Measurements from ENCODE around the gene LRRC36. TPM values are rescaled to one million over a fixed set of nuclear protein-coding genes. Genes with fewer than 3 reads are reported as not detected.

The LRRC36 gene
- total and polyA plus RNA-seq, 9 of the 15 experiments (the other 6 are each of a cell fraction or from before 2014, with no cell fraction given) = 0.09 to 0.40 (median 0.17) TPM; not detected in 1

- TF ChIP-seq MGA (IDR thresholded peaks at IDR 0.05) = 0 out of 2 replicates have a peak, but pooled peaks have one; percentile 30
- peak; percentile 53; the same call in 1 of the 2 replicates for TF ChIP-seq ELF4 (CRISPR knock-in tag; IDR thresholded peaks at IDR 0.05)
- 0 out of 4 replicates have a peak, but pooled peaks of 1 of the 2 experiments have one; percentile 45 for TF ChIP-seq ZNF318 (IDR thresholded peaks at IDR 0.05; ENCODE audit: borderline replicate concordance in 1 of 2, low read depth in 1 of 2)
- 0 out of 2 replicates have a peak, but pooled peaks have one; percentile 8 for TF ChIP-seq C11orf30 (IDR thresholded peaks at IDR 0.05; ENCODE audit: low read depth)
- no peak for TF ChIP-seq ATF1 (CRISPR knock-in tag; IDR thresholded peaks at IDR 0.05)
- peak; percentile 64 for TF ChIP-seq ATF1 (tag; IDR thresholded peaks at IDR 0.05)
Observed at GRCh38 chr16:67311607-67312488, 14.8 kb upstream of the LRRC36 start (continued).

Measured in K562 (cell line).